ENCODE results near the gene ZNF197.
"Not testable (repeated sequence)": the region's sequence is repeated elsewhere in the genome, so short reads cannot be mapped to it uniquely, and the experiment has no call there.

The ZNF197 gene

DNA sequence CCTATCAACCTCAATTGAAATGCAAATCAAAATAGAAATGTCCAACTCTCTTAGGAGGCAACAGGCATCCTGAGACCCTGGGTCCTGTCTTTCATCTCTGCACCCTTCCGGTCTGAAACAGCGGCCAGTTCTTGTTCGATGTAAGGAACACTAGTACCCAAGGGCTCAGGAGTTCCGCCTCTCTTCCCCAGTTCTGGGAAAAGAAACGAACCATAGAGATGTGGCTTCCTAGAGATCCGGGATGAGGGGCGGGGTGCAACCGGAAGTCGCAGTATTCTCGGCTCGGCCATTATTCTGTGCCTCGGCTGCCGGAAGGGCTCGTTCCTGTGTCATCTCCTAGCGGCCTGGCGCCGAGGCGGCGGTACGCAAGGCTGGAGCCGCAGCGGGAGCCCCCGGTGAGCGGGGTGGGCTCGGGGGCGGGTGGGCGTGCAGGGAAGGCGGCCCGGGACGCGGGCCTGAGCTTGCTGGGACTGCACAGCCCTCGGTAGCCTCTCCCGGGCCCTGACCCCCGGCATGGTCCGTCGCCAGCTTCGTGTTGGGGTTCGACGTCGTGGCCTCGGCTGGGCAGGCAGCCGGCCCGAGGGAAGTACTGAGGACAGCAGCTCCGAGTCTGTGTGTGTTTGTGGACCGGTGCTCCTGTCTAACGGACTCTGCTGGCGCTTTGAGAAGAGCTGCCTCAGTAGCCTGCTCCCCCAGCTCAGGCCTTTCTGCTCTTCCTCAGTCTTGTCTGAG is at the start of gene ZNF197:
ZNF197 (plus strand) TSS at position 288 of the 732 bp plus-strand sequence. CDS start 4,119 bp downstream, outside the sequence.
- DNase-seq, result peak; percentile 80

DNA sequence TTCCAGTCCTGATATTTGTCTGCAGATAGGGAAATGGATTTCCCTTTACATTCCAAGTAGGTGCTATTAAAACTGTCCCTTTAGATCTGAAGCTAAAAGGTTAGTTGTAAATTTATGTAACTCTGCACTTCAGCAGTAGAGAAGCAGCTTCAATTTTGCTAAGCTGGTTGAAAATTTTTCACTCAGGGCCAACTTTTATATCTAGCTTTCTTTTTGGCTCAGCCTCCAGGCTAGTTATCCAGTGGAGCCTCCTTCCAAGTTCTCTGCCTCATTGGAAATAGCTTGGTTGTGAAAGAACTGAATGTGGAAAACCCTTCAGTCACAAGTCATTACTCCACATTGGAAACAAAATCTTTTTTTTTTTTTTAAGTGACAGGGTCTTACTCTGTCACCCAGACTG is 48.2 kb upstream of the ZNF197 start:
- DNase-seq, result no peak

- DNase-seq, result not testable (repeated sequence)
Measured at GRCh38 chr3:44577354-44577952, 47.4 kb upstream of the ZNF197 start.

DNA sequence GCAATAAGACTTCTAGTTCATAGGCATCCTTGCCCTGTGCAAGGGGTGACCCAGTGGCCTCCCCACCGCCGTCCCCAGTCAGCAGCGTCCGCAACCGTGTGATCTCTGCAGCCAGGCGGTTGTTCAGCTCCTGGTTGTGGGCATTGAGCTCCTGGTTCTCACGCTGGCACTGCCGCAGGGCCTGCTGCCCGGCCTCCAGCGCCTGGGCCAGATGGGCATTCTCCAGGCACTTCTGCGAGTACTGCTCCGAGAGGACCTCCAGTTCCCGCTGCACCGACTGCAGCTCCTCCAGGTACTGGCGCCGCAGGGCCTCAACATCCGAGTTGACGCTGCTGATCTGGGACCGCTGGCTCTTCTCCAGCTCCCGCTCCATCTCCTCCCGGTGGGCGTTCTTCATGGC is 46.5 kb upstream of the ZNF197 start:
- DNase-seq, result not testable (repeated sequence)

DNA sequence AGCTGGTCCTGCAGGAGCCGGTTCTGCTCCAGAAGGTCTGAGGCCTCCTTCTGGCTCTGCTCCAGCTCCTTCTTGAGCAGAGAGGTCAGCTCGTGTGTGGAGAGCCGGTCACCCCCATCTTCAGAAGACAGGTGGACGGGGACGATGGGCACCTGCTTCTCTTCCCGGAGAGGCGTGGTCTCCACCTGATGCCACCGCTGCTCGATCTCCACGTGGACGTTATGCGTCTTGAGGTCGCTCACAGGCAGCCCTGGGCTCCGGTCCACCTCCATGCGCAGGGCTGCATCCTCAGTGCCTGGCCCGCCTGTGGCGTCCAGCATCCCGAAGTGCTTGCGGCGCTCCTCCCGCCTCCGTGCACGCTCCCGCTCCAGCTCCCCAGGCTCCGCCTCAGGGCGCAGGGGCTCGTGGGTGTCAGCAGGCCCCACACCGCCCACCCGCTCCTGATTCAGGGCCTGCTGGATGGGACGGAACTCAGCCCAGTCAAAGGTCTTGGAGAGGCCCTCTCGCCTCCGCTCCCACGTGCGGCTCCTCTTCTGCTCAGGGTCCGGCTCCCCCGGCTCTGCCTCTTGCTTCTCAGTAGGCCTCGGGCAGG is 45.8 kb upstream of the ZNF197 start:
- DNase-seq, result not testable (repeated sequence)

DNA sequence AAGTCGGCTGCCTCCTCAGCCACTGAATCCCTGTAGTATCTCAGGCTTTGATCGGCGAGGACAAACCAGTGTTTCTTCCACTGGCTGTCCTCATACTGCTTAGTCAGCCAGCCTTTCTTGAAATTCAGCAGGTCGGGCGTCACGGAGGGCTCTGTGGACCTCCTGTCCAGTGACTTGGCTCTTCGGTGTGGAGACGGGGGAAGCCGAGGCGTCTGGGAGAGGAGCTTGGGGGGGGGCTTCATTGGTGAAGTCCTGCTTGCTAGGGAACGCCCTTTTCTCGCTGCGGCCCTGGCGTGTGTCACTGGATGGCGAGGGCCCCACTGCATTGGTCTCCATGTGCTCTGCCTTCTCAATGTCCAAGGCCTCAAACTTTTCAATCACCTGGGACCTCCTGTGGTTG is 45.1 kb upstream of the ZNF197 start:
- not testable (repeated sequence) for DNase-seq

- DNase-seq, result not testable (repeated sequence)
Measured at GRCh38 chr3:44580971-44581370, 43.9 kb upstream of the ZNF197 start.

- peak; percentile 75 for DNase-seq
Measured at GRCh38 chr3:44584646-44585501, 40.0 kb upstream of the ZNF197 start, which contains the start of gene ZNF660. TSS of gene ZNF660 (plus strand) at chr3:44584964. CDS start at chr3:44594194, 9,230 bp downstream.

DNA sequence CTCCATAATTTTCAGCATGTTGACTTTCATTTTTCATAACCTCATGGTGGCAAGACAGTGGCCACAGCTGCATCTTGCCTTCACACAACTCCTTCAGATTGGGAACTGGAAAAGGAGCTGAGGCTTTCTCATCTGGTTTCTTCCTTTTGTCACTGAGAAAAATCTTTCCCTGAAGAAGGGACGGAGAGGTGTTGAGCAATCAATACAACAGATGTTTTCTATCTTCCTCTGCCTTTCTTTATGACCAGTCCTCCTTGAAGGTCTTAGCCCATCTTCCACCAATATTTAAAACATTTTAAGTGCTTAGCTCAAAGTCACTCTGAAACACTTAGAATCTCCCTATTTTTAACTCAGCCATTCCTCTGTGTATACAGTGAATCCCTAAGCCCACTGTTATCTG is 28.2 kb upstream of the ZNF197 start:
- no peak for DNase-seq

- DNase-seq, result no peak
Measured at GRCh38 chr3:44601749-44602148, 23.1 kb upstream of the ZNF197 start.

DNA sequence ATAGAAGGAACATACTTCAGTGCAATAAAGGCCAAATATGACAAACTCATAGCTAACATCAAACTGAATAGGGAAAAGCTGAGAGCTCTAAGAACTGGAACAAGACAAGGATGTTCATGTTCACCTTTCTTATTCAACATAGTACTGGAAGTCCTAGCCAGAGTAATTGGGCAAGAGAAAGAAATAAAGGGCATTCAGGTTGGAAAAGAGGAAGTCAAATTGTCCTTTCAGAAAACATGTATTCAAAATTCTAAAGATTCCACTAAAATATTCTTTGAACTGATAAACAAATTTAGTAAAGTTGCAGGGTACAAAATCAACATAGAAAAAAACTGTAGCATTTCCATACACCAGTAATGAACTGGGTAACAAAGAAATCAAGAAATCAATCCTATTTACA is 12.2 kb upstream of the ZNF197 start:
- DNase-seq, result no peak

DNA sequence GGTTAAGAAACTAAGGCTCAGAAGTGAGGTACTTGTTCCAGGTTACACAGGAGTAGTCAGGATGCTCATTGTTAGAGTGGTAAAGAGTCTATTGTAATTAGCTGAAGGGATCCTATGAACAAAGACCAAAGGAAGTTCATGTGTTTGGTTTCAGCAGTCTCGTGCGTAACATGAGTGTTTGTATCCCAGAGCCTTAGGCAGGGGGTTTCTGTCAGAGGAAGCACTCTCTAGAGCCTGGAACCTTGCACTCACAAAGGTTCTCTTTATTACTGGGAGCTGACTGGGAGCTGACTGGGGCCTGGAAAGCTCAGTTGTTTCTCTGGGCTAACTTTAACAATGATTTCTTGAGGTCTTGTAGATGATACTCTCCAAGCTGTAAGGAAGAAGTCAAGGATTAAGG is 3.9 kb downstream of the ZNF197 start:
- DNase-seq, result no peak

DNA sequence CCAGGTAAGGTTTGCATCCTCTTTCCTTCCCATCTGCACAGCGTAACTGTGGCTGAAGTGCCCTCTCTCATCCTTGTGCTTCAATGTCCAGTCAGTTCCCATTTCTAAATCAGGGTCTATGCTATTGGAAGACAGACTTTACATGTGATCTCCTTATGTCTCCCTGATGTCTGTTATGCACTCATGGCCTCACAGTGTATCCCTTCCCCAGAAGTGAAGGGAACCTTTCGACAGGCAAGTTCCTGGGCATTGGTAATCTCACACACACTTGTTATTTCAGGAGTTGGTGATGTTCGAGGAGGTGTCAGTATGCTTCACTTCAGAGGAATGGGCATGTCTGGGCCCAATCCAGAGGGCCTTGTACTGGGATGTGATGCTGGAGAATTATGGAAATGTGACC is 7.4 kb downstream of the ZNF197 start:
- DNase-seq, result no peak

- DNase-seq, result no peak
Measured at GRCh38 chr3:44642337-44642736, 17.5 kb downstream of the ZNF197 start.

GRCh38 chr3:44643024-44643423 is 18.2 kb downstream of the ZNF197 start:
- no peak for DNase-seq

DNA sequence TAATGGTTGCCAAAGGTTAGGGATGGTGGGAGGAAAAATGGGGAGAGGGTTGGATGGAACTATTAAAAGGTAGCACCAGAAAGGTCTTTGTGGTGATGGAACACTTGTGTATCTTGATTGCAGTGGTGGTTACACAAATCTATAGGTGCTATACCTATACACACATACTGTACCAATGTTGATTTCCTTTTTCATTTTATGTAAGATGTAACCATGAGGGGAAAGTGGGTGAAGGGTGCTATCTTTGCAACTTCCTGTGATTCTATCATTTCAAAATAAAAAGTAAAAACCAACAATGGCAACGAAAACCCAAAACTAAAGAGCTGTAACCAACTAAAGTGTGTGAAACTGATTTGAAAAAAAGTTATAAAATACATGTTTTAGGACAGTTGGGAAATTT is 22.9 kb downstream of the ZNF197 start:
- DNase-seq, result no peak

- peak; percentile 36 for DNase-seq
Measured at GRCh38 chr3:44648564-44649229, 23.9 kb downstream of the ZNF197 start, which contains the start of gene ZNF35. TSS of gene ZNF35 (plus strand) at chr3:44648732. CDS start at chr3:44651068, 2,336 bp downstream.

DNA sequence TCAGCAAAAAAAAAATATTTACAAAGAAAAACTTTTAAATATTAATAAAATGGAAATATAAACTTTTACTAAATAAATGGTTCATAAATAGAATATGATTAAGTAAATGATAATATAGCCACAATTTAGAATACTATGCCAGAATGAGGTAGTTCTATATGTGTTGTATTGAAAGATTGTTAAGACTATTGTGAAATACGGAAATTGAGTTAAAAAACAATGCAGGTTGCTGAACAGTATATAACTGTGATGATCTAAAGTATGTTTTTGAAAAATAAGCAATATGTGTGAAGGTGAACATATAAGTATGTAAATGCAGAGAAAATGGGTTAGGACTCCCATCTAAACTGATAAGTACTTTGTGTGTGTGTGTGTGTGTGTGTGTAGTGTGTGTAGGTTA is 24.9 kb downstream of the ZNF197 start:
- no peak for DNase-seq

GRCh38 chr3:44654039-44654438 is 29.2 kb downstream of the ZNF197 start:
- DNase-seq, result no peak

- no peak for DNase-seq
Measured at GRCh38 chr3:44659015-44659414, 34.2 kb downstream of the ZNF197 start.

DNA sequence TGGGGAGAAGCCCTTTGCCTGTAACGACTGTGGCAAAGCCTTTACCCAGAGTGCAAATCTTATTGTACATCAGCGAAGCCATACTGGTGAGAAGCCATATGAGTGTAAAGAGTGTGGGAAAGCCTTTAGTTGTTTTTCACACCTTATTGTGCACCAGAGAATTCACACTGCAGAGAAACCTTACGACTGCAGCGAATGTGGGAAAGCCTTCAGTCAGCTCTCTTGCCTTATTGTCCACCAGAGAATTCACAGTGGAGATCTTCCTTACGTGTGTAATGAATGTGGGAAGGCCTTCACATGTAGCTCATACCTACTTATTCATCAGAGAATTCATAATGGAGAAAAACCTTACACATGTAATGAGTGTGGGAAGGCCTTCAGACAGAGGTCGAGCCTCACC is 34.6 kb downstream of the ZNF197 start:
- no peak for DNase-seq

GRCh38 chr3:44661189-44661588 is 36.4 kb downstream of the ZNF197 start:
- DNase-seq, result no peak

- DNase-seq, result no peak
Measured at GRCh38 chr3:44665173-44665572, 40.3 kb downstream of the ZNF197 start.

All from NCI-H446 treated with DMSO at 0.1 percent for 48 hours (cell line).